Astrocyte of the cerebellum (primary cell): ENCODE results near the gene TSHZ2.

ENCODE experiments used
- DNase-seq: peaks from one replicate; pipeline ENCODE4 v3.0.0-alpha.2; 2011; ENCODE audit warnings: low read depth
- H3K4me3 ChIP-seq: 2 replicates; pipeline ENCODE4 v1.5.1; 2011; ENCODE audit warnings: mild to moderate bottlenecking, low read depth, low read length, moderate library complexity
- in situ Hi-C: cut with HindIII; loops from 2 replicates; pipeline ENCODE4 v1.10.0; 2017; ENCODE audit warnings: low sequenced_read_pairs
- TF ChIP-seq, protein P1 (sequence below): IDR thresholded peaks from 2 replicates; pipeline ENCODE4 v1.5.1; 2012; ENCODE audit warnings: low read length, low read depth, moderate library complexity, mild to moderate bottlenecking; ENCODE audit errors: missing control alignments

Gene TSHZ2

DNA sequence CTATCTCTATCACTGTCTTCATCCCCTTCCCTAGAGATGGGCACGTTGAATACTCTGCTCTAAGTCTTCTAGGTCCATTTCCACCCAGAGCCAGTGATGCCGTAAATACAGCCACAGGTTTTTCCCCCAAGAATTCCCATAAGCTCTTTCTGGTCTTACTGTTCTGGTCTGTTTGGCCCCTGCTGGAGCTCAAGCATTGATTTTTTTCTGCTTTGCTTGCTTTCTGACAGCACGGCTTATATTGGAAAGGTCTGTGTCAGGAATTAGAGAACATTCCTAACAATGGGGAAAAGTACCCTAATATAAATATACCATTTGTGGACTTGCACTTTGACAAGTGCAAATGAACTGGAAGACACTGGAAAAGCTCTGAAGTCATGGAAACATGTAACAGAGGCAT, 302.6 kb downstream of the TSHZ2 start:
- in situ Hi-C loops: no loop called here
- no peak for DNase-seq
- TF ChIP-seq, protein P1, sequence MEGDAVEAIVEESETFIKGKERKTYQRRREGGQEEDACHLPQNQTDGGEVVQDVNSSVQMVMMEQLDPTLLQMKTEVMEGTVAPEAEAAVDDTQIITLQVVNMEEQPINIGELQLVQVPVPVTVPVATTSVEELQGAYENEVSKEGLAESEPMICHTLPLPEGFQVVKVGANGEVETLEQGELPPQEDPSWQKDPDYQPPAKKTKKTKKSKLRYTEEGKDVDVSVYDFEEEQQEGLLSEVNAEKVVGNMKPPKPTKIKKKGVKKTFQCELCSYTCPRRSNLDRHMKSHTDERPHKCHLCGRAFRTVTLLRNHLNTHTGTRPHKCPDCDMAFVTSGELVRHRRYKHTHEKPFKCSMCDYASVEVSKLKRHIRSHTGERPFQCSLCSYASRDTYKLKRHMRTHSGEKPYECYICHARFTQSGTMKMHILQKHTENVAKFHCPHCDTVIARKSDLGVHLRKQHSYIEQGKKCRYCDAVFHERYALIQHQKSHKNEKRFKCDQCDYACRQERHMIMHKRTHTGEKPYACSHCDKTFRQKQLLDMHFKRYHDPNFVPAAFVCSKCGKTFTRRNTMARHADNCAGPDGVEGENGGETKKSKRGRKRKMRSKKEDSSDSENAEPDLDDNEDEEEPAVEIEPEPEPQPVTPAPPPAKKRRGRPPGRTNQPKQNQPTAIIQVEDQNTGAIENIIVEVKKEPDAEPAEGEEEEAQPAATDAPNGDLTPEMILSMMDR: no peak
- H3K4me3 ChIP-seq: no peak overlapping the region

DNA sequence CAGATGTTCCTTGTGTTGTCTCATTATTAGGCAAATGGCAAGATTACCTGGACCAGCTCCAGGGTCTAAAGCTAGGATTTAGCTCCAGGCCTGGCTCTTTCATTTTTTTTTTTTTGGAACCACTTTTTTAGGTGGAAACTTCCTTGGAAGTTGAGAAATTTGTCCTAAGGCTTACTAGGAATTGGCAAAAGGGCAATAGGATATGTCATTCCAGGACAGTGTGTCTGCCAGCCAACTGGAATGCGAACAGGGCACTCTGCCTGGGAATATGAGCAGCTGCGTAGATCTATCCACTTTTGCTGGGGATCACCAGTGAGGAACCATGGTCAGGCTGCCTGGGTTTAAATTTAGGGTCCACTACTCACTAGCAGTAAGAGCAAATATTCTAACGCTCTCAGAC, 304.0 kb downstream of the TSHZ2 start:
- no peak for DNase-seq
- in situ Hi-C loops: no loop called here
- H3K4me3 ChIP-seq: no peak overlapping the region
- TF ChIP-seq, protein P1: no peak

DNA sequence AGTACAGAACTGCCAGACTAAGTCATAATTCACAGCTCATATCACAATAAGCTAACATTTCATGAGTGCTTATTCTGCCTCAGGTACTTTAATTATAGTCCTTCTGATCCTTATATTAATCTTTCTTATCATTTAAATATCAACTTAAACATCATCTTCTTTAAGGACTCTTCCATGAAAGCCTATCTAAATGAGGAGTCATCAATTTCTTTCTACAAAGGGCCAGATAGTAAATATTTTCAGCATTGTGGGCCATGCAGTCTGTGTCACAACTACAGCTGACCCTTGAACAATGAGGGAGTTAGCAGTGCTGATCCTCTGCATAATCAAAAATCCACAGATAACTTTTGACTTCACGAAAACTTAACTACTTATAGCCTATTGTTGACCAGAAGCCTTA, 306.4 kb downstream of the TSHZ2 start:
- in situ Hi-C loops: no loop called here
- TF ChIP-seq, protein P1: no peak
- H3K4me3 ChIP-seq: no peak overlapping the region
- DNase-seq: no peak

DNA sequence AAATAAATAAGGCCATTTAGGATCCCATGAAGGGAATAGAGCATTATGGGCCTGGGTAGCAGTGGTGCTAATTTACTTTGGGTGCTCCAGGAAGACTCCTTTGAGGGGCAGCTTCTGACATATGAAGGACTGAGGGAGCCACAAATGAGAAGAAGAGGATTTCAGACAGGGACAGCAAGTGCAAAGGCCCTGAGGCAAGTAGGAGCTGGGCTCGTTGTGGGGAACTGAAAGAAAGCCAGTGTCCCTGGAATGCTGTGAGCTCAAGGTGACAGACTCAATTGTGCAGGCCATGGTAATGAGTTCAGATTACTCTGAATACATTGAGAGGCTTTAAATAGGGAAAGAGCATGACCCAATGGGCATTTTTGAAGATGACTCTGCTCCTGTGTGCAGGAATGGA, 307.6 kb downstream of the TSHZ2 start:
- TF ChIP-seq, protein P1: no peak
- in situ Hi-C loops: no loop called here
- no peak for DNase-seq
- no peak overlapping the region for H3K4me3 ChIP-seq

DNA sequence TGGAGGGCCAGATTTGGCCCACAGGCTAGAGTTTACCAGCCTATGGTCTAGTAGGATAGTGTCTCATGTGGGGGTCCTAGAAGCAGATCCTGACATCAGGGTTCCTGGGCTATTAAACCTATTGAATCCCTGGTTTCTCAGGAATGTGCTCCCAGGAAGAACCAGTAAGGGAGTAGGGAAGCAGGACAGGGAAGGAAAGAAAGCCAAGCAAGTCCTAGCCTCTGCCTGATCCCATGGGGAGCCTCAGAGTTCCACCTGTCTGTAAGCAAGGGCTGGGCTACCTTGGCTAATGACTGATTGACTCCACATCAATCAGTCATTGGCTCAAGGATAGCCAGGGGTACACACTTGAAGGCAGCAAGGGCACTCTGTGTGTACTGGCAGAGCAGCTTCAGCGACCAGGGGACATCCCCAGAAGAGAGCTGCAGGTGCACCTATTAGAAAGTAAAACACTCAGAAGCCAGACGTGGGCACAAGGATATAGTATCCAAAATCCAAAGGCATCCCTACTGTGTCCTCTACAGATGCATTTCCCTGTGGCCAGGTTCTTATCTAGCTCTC, 309.5 kb downstream of the TSHZ2 start:
- H3K4me3 ChIP-seq: no peak overlapping the region
- in situ Hi-C loops: no loop called here
- TF ChIP-seq, protein P1: no peak
- DNase-seq: no peak

DNA sequence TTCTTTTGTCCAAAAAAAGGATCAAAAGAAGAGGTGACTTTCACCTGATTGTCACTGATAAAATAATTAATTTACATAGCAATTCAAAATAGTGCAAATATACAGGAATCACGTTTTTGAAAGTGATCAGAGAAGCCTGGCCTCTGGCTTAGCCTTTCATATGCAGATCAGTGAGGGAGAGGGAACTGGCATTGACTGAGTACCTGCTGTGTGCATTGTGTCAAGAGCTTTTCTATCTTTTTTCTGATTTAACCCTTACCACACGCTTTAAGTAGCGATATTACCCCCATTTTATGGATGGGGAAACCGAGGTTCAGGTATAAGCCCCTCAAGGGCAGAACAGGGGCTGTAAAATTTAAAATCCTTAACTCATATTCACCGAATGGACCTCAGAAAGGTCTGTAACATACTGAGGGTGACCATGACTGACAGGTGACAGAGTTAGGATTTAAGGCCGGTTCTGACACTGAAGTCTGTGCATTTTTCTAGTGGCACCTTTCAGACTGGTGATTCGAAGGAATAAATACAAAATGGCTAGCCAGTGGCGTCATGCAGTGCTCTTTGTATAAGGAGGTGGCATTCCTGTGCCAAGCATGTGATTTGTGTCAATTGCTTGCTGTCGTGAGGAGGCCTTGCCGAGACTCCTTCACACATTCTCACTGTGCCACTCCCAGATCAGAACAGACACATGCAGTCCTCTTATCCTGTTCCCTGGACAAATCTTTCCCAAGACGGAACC, 310.2 kb downstream of the TSHZ2 start:
- H3K4me3 ChIP-seq: no peak overlapping the region
- no peak for DNase-seq
- TF ChIP-seq, protein P1: no peak
- in situ Hi-C loops: no loop called here

DNA sequence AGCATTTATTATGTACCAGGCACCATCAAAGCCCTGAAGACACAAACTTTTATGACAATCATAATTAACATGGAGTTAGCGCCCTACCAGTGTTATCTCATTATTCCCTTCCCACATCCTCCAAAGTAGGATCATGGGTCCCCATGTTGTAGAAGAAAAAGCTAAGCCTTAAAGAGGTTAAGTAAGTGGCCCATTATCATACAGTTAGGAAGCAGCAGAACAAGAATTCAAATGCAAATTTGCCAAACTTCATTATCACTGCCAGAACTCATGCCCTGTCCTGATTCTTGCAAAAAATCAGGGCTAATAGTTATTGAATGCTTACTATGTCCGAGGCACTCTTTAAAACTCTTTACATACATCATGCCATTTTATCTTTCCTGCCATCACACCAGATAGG, 310.9 kb downstream of the TSHZ2 start:
- no peak for DNase-seq
- H3K4me3 ChIP-seq: no peak overlapping the region
- TF ChIP-seq, protein P1: no peak
- in situ Hi-C loops: no loop called here
